Motor neuron (in vitro differentiated cells): ENCODE data around the gene OR13C5. TPM values are rescaled to one million over a fixed set of nuclear protein-coding genes. Genes with fewer than 3 reads are reported as not detected.

Source experiments
- ATAC-seq, 8 experiments: fragments of 200-7000 bp; cut with Tn5 transposase; replicated peaks in 6 of 8; 2 replicates each; pipeline ENCODE4 v1.8.0; 2021; ENCODE audit warnings: mild to moderate bottlenecking in 8 of 8, moderate library complexity in 8 of 8
- H3K27ac ChIP-seq, 2 donors: fragments of 250-450 bp; sonication (Bioruptor Pico); 2 replicates each; pipeline ENCODE4 v1.9.0; 2021; ENCODE audit warnings: antibody characterized with exemption in 2 of 2, mild to moderate bottlenecking in 2 of 2, moderate library complexity in 1 of 2
- H3K4me1 ChIP-seq, 2 donors: fragments of 250-450 bp; sonication (Bioruptor Pico); replicated peaks in 1 of 2; 2 replicates each; pipeline ENCODE4 v1.6.1; 2021; ENCODE audit warnings: antibody characterized with exemption in 2 of 2, mild to moderate bottlenecking in 2 of 2, moderate library complexity in 1 of 2
- H3K4me3 ChIP-seq, 5 donors: fragments of 250-450 bp; sonication (Bioruptor Pico); 2 replicates each; pipeline ENCODE4 v1.9.0; 2021; ENCODE audit warnings: antibody characterized with exemption in 5 of 5, mild to moderate bottlenecking in 5 of 5, moderate library complexity in 4 of 5
- WGBS, 10 experiments: fragments of 450-650 bp; shearing (Covaris generic); methylation state at CpG; one replicate each; pipeline ENCODE4 v1.0.0; 2022; 5-methylcytosine and 5-hydroxymethylcytosine counted together
- in situ Hi-C, 9 experiments: fragments of 400-800 bp; cut with MboI; loops; one replicate each; pipeline ENCODE4 v1.15.0; 2021; ENCODE audit warnings: low sequenced_read_pairs in 9 of 9, low pct_unique_long_range_greater_than_20kb in 2 of 9; ENCODE audit not compliant: unreplicated experiment in 9 of 9
- total RNA-seq, 8 experiments: library from RNA; unstranded; fragments of 300-600 nt; gene quantifications; 2 replicates each; pipeline versions ENCODE4 v1.2.3 to v1.2.4, GENCODE V29; 2022

OR13C5 gene
- total RNA-seq, 8 experiments from 2014 or later = 0.23 to 0.47 TPM; not detected in 6

- in situ Hi-C loops = no loop called here
- no peaks in the 10 kb centered on the region for H3K4me1 ChIP-seq
Observed at GRCh38 chr9:104580562-104580961, 18.7 kb downstream of the OR13C5 start.

GRCh38 chr9:104577263-104577662, 21.9 kb downstream of the OR13C5 start:
- ATAC-seq = peak in 1 of 8 experiments; percentile 44
- in situ Hi-C loops = no loop called here
- Histone ChIP-seq H3K4me3 (no peak overlapping the region), H3K4me1 (no peaks in the 10 kb centered on the region), H3K27ac (no peak overlapping the region)
- WGBS, 10 experiments = 40 to 100% (median 83%) methylated on average over 2 to 5 of the region's 5 CpGs

More at GRCh38 chr9:104580562-104580961, 18.7 kb downstream of the OR13C5 start:
- Histone ChIP-seq H3K27ac (no peak overlapping the region), H3K4me3 (no peak overlapping the region)
- WGBS, 10 experiments = 0 to 100% (median 57%) methylated on average over 1 of the region's 1 CpG; no CpG with 5 or more reads in 5 of the 10 experiments
- ATAC-seq = no peak

DNA sequence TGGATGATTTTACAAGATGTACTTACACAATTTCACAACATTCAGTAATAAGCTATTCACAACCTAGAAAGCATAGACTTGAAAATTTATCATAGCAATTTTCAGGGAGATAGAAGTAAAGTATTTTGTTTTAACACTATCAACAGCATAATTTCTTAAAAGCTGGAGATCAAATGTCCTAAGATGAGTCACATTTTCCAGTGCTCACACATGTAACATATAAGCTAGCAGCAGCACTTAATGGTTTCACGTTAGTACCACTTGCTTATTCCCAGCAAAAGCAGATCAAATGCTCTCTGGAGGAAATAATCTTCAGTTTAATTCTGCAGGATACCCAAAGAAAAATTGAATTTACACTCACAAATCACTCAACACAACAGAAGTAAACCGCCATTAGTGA, 23.8 kb downstream of the OR13C5 start:
- WGBS, 10 experiments = 0 to 88% (median 64%) methylated on average over 1 to 2 of the region's 2 CpGs; no CpG with 5 or more reads in 2 of the 10 experiments
- H3K4me3 ChIP-seq = no peak overlapping the region
- no peak for ATAC-seq
- H3K27ac ChIP-seq = no peak overlapping the region
- H3K4me1 ChIP-seq = no peaks in the 10 kb centered on the region
- in situ Hi-C loops = no loop called here

DNA sequence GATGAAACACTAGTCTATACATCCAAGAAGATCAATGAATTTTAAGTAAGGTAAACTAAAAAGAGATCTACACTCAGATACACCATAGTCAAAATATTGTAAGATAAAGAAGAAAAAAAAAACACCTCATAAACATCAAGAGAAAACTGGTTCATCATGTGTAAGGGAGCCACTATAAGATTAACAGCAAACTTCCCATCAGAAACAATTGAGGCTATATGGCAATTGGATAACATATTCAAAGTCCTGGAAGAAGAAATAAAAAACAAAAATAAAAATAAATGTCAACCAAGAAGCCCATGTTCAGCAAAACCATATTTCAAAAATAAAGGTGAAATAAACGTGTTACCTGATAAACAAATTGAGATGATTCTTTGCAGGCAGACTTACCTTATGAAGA, 26.6 kb downstream of the OR13C5 start:
- no peak for ATAC-seq
- 0 to 79% (median 22%) methylated on average over 1 of the region's 1 CpG; no CpG with 5 or more reads in 1 of the 10 experiments for WGBS, 10 experiments
- Histone ChIP-seq H3K4me3 (no peak overlapping the region), H3K4me1 (no peaks in the 10 kb centered on the region), H3K27ac (no peak overlapping the region)
- in situ Hi-C loops = no loop called here

DNA sequence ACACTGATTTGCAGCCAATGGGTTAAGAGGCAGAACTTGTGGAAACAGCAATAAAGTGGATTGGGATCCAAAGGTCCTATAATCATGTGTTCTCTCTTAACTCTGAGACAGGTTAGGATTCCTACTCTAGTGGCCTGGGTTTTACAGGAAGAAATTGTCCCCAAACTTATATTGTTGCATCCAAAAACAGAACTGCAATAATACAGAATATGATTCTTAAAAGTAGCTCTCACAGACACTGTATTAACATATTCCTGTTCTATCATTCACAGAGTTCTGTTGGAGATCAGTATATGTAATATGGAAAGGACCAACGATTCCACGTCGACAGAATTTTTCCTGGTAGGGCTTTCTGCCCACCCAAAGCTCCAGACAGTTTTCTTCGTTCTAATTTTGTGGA, 30.3 kb downstream of the OR13C5 start, which contains the start of gene OR13C8:
Gene OR13C8, plus strand, starts transcription at position 301 of the 400 bp plus-strand sequence. Its CDS starts 0 bp downstream, at position 301.
- Histone ChIP-seq H3K27ac (no peak within 1 kb of the TSS), H3K4me1 (no peaks in the 10 kb centered on the region), H3K4me3 (no peak within 1 kb of the TSS)
- no peak for ATAC-seq
- in situ Hi-C loops = no loop called here
- 13 to 90% (median 74%) methylated on average over 1 to 4 of the region's 4 CpGs; no CpG with 5 or more reads in 2 of the 10 experiments for WGBS, 10 experiments

DNA sequence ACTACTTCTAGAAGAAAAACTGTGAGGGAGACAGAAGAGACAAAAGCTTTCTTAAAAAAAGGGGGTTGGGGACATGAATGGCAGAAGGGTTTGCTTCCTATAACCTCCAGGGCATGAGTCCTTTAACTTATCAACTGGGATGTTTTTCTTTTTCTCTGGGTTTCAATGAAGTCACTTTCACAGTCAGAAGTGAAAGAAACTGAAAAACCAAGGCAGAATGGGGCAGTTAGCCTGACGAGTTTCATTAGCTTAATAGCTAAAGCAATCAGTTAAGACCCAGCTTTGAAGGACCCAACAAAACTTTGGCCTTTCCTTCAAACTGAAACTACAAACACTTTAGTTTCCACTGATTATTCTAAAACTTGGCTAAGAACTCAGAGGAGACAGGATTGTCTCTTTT, 34.9 kb downstream of the OR13C5 start:
- no peak overlapping the region for H3K4me3 ChIP-seq
- in situ Hi-C loops = no loop called here
- WGBS, 10 experiments = 0 to 86% (median 17%) methylated on average over 1 of the region's 1 CpG; no CpG with 5 or more reads in 3 of the 10 experiments
- H3K4me1 ChIP-seq = no peaks in the 10 kb centered on the region
- H3K27ac ChIP-seq = no peak overlapping the region
- ATAC-seq = no peak

DNA sequence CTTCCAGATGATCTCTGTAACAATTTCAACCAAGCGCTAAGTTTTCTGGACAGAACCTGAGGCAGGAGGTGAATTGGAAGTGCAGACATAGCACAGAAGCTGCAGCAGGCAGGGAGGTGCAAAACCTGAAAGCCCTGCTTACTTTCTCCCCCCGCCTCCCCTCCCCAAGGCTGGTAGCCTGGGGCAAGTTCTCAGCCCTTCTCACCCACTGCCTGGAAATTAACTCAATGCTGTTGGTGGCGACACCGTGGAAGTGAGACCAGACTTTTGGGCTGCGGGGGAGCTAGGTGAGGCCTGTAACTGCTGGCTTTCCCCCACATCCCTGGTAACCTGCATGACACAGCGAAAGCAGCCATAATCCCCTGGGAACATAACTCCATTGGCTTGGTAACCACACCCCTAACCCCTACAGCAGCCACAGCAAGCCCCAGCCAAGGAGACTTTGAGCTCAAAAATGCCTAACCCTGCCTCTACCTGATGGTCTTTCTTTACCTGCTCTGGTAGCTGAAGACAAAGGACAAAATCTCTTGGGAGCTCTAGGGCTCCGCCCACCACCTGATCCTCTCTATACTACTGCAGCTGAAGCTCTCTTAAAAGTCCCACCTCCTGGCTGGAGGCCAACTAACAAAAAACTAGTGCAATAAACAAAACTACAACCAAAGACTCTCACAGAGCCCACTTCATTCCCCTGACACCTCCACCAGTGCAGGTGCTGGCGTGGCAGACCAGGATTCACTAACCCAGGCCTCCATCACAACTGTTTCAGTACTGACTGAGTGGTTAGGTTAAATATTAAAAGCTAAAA, 42.2 kb downstream of the OR13C5 start:
- Histone ChIP-seq H3K27ac (no peak overlapping the region), H3K4me1 (no peaks in the 10 kb centered on the region), H3K4me3 (no peak overlapping the region)
- in situ Hi-C loops = no loop called here
- ATAC-seq = no peak
- 30 to 94% (median 69%) methylated on average over 1 to 7 of the region's 8 CpGs; no CpG with 5 or more reads in 4 of the 10 experiments for WGBS, 10 experiments

- no peak overlapping the region for H3K4me3 ChIP-seq
- H3K27ac ChIP-seq = no peak overlapping the region
- no peak for ATAC-seq
- H3K4me1 ChIP-seq = no peaks in the 10 kb centered on the region
- 0 to 100% (median 83%) methylated on average over 1 of the region's 1 CpG; no CpG with 5 or more reads in 3 of the 10 experiments for WGBS, 10 experiments
- in situ Hi-C loops = no loop called here
Observed at GRCh38 chr9:104555521-104555920, 43.7 kb downstream of the OR13C5 start.

GRCh38 chr9:104553261-104553660, 46.0 kb downstream of the OR13C5 start:
- no peaks in the 10 kb centered on the region for H3K4me1 ChIP-seq
- in situ Hi-C loops = no loop called here
- WGBS, 10 experiments = 0 to 100% (median 40%) methylated on average over 1 of the region's 1 CpG; no CpG with 5 or more reads in 1 of the 10 experiments
- ATAC-seq = no peak
- H3K4me3 ChIP-seq = no peak overlapping the region
- H3K27ac ChIP-seq = no peak overlapping the region

Other genes starting within 250 kb of the OR13C5 start
- gene OR13F1, start 95.2 kb downstream of the OR13C5 start, total RNA-seq = under 1 TPM in 2 of 8 experiments, not detected in 6; 0.36 to 0.43 TPM
- gene OR13C4, start 72.2 kb downstream of the OR13C5 start, total RNA-seq = under 1 TPM in 1 of 8 experiments, not detected in 7; 0.62 TPM
- gene OR13C3, start 62.6 kb downstream of the OR13C5 start, total RNA-seq = under 1 TPM in 1 of 8 experiments, not detected in 7; 0.31 TPM
- under 1 TPM in 1 of 8 experiments, not detected in 7; 0.43 TPM for gene OR13C8, start 30.2 kb downstream of the OR13C5 start, total RNA-seq
- gene OR13C2, start 6.2 kb upstream of the OR13C5 start, total RNA-seq = under 1 TPM in 1 of 8 experiments, not detected in 7; 0.47 TPM
- under 1 TPM in 1 of 8 experiments, not detected in 7; 0.33 TPM for gene OR13C9, start 18.8 kb upstream of the OR13C5 start, total RNA-seq
- gene OR13D1, start 95.1 kb upstream of the OR13C5 start, total RNA-seq = 1 to 10 TPM in 1 of 8 experiments, under 1 TPM in 5, not detected in 2; 0.21 to 1.1 (median 0.32) TPM
- 10 to 100 TPM; 15.6 to 44.8 (median 23.1) TPM for gene NIPSNAP3A, start 148.3 kb upstream of the OR13C5 start, total RNA-seq
- 1 to 10 TPM in 3 of 8 experiments, under 1 TPM in 5; 0.29 to 2.6 (median 0.48) TPM for gene NIPSNAP3B, start 164.7 kb upstream of the OR13C5 start, total RNA-seq